Islet precursor cell (in vitro differentiated cells): ENCODE measurements around the gene TMEM237.
A peak's percentile ranks its signal among the peaks of the same experiment; 100 is the strongest.
"Not testable (repeated sequence)": the region's sequence is repeated elsewhere in the genome, so short reads cannot be mapped to it uniquely, and the experiment has no call there.

Experiments
- DNase-seq: peaks from one replicate; pipeline ENCODE4 v3.0.0-alpha.2; 2018

TMEM237 gene, protein sequence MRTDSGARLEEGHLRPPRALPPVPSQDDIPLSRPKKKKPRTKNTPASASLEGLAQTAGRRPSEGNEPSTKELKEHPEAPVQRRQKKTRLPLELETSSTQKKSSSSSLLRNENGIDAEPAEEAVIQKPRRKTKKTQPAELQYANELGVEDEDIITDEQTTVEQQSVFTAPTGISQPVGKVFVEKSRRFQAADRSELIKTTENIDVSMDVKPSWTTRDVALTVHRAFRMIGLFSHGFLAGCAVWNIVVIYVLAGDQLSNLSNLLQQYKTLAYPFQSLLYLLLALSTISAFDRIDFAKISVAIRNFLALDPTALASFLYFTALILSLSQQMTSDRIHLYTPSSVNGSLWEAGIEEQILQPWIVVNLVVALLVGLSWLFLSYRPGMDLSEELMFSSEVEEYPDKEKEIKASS

DNA sequence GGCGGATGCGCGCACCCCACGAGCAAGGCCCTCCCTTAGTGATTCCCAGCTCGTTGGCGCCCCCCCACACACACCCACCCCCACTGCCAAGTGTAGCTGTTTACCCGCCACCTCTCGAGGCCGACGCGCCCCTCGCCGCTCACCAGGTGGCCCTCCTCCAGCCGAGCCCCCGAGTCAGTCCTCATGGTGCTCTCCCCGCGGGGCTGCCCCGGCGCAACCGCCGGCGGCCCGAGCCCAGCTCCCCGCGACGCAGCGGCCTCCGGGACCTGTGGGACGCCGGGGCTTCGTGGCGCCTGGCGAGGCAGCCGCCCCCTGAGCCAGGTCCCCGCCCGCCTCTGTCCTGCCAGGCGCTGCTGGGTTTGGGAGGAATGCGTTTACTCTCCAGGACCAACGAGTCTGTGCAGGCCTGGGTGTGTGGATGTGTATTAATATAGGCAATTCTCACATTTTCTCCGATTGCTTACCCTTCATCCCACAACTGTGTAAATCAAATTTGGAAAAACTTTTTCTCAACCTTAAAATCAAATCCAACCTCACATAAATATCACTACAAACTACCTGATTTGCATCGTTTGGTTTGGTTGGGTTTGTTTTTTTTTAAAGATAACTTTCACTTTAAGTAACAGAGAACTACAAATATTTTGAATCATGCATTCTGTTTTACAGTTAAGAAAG is at the start of gene TMEM237:
TMEM237 (minus strand) TSS at position 288 of the 675 bp plus-strand sequence; CDS start at position 185, 103 bp downstream.
- peak; percentile 79 for DNase-seq

DNA sequence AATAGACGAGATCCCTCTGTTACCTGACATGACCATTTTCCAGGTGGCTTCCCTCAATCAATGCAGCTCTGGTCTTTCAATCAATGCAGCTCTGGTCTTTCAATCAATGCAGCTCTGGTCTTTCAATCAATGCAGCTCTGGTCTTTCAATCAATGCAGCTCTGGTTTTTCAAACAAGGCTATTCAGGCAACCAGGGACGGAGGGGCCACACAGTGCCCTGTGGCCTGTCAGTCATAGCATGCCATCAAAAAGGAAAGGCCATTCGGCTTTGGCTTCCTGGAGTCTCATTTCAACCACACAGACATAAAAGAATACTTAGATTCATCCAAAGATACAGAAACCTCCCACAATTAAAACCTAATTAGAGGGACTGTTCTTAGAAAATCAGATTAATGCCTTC is 41.9 kb upstream of the TMEM237 start:
- no peak for DNase-seq

DNA sequence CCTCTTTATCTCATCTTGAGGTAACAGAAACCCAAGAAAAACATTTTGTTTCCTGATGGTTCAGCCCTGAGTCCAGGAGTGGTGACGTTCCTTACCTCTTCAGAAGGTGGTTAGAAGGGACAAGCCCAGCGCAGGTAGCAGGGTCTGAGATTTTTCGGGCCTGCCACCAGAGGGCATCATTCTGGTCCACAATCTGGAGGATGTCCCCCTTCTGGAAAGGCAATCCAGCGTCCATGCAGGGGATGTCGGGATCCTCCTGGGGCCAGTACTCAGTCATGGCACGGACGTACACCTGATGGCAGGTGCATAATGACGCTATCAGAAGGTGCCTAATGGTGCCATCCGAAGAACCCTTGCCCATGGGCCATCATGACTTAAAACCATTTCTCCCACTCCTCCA is 37.4 kb upstream of the TMEM237 start:
- peak; percentile 73 for DNase-seq

DNA sequence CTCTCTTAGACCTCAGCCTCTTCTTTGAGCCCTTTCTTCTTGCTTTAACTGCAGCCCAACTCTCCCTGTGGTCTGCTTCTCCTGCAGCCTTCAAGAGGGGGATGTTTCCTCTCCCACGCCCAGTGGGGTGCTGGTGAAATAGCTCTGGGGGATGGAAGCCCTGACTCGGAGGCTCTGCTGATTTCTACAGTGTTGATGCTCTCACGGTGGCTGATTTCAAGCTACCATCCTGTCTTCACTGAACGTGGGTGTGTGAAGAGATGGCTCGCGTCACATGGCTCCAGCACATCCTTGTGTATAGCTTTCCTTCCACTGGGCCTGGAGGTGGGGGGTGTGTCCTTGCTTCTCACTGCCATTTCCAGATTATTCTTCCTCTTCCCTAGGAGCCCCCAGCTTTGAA is 35.1 kb upstream of the TMEM237 start:
- DNase-seq: no peak

DNA sequence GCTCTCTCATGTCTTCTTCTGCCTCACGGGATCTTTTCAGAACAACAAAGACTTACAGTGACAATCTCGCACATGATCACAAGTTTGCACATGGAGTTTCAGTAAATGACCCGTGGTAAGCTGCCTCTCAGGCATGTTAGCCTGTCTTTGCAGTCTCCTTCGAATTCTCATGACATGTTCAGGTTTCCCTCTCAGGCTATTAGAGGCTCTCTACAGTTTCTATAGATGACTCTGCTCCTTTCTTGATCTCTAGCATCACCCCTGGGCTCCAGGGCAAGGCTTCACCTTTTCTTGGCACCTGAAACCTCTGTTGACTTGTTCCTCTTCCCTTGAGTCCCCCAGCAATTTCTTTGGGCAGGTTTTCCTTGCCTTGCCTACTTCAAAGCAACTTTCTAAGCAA is 32.2 kb upstream of the TMEM237 start:
- no peak for DNase-seq

DNA sequence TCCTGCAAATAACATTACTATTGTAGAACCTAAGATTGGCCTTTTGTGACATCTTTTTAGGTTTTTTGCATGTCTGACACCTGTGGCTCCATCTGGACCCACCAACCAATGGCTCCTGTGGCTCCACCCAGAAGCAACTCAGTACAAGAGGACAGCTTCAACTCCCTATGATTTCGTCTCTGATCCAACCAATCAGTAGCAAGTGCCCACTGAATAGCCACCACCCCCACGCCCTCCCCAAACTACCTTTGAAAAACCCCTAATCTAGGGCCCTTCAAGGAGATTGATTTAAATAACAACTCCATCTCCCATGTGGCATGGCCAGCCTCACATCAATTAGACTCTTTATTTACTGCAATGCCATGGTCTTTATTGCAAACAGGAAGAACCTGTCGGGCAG is 31.5 kb upstream of the TMEM237 start:
- no peak for DNase-seq

DNA sequence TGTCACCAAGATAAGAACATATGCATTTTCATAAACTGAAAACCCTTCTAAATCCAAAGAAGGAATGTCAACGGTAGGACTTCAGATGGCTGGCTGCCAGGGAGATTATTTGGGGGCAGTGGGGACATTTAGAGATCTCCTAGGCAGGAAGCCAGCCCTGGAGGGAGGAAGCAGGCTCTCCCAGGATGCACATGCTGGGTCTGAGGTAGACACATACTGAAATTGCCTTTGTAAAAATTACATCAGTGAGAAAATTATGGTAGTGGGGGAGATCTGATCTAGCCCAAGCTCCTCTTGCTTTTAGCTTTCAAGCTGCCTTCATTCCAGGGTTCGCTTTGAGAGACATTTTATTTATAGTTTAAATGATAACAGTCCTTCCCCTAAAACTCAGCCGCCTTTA is 31.0 kb upstream of the TMEM237 start:
- DNase-seq: no peak

DNA sequence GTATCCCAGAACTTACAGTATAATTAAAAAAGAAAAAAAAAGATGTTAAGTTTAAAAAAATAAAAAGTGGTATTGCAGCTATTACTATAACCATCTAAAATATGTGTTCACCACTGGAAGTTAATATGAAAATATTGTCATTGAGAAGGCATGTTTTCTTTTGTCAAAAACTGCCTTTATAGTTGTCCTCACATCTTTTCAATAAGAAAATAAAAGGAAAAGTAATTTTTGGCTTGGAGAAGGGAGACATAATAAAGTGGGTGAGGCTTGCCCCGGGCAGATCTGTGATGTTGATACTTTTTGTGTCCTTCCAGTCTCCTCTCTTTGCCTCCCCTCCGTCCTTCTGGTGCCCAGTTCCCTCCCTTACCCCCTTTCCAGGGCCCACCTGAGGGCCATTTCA is 30.2 kb upstream of the TMEM237 start:
- DNase-seq: no peak

DNA sequence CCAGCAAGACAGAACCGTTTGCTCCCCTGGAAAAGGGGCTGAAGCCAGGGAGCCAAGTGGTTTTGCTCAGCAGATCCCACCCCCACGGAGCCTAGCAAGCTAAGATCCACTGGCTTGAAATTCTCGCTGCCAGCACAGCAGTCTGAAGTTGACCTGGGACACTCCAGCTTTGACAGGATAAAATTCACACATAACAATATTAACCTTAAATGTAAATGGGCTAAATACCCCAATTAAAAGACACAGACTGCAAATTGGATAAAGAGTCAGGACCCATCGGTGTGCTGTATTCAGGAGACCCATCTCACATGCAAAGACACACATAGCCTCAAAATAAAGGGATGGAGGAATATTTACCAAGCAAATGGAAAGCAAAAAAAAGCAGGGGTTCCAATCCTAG is 27.9 kb upstream of the TMEM237 start:
- not testable (repeated sequence) for DNase-seq

DNA sequence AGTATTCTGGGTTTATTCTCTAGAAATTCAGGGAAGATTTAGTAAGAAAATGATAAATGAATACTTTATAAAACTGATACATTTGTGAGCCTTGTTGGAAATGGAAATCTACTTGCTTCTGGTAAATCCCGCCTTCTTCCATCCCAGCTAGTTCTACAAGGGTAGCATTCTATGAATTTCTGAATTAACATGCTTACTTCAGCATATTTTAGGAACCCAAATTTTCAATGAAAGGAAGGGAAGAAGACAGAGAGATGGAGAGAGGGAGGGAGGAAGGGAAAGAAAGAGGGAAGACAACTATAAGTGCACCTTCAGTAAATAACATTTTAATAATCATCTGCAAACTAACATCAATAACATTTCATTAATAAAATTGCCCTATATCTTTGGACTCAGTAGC is 26.6 kb upstream of the TMEM237 start:
- no peak for DNase-seq

DNA sequence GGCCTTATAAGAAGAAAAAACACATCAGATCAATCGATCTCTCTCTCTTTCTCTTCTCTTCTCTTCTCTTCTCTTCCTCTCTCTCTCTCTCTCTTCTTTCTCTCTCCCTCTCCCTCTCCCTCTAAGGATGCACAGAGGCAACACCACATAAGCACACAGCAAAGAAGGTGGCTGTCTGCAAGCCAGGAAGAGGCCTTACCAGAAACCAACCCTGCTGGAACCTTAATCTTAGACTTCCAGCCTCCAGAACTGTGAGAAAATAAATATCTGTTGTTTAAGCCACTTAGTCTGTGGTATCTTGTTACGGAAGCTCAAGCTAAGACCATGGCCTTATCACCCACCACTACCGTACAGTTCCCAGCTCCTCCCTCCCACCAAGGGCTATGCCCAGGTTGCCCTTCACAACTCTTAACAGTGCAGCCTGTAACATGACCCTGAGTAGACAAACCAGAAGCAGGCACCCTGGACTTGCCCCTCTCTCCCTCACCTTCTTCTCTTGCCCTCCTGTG is 25.2 kb upstream of the TMEM237 start:
- no peak for DNase-seq

DNA sequence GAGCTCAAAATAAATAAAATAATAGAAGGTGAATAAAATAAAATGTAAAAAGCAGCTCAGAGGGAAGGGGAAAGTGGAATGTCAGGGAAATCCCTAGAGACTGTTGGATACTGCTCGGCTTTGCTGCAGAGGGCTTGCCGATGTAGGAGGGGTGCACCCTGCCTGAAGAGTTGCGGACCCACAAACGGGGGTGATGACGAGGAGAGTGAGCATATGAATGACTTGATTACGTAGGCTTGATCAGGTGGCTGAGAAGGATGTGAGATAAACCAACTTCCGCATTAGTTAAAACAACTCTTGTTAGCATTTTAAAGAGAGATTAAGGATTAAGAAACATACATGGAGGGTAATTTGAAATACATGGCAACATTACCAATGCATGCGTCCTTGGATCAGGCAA is 21.0 kb upstream of the TMEM237 start:
- DNase-seq: no peak

DNA sequence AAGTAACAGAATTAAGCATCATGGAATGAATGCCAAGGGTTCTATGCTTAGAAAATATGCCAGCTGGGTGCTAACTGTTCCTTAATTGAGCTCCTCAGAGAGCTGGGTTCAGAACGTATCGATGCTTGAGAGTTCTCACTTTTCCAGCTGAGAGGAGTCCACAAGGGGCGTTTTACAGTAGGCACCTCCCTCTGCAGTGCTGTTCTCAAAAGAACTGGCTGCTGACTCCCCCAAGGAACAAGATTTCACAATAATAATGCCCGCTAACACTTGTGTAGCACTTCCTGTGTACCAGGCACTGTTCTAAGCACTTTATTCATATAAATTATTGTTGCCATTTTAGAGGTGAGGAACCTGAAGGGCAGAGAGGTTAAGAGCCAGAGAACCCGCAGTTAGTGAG is 18.1 kb upstream of the TMEM237 start:
- no peak for DNase-seq

DNA sequence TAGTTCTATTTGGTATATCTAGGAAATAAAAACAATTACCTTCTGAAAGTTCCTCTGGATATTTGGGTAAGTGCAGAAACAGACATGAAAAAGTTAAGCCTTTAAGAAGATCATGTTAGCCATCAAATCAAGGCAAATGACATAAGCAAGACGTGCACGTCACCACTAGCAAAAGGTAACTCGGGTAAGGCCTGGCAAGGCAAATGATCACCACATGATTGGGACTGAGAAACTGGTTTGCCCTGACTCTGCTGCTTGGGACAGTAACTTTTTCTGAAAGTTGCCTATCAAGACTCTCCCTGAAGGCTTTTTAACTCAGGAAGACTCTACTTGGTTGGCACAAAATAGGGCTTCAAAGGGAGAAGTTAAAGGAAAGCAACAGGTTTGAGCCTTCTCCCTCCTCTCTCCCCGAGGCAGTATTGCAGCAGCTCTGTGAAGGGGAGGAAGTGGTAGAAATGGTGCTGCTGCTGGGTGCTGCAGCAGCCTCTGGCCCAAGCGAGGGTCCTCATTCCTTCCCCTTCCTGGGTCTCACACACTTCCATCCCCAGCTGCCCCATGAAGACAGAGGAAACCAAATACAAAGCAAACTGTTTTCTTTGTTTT is 17.1 kb upstream of the TMEM237 start:
- no peak for DNase-seq

DNA sequence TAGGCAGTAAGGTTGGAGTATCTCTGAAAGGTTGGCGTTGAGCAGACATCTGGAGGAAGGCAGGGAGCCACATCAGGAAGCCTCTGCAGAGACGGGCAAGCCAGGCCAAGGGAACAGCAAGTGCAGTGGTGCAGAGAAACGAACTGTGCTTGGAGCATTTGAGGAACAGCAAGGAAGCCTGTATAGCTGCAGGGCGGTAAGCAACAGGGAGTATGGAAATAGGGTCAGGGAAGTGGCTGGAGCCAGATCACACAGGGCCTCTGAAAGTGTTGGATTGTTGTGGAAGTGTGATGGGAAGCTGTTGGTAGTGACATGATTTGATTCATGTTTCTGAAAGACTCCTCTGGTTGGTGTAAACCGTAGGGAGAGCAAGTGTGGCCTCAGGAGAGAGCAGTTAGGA is 13.4 kb upstream of the TMEM237 start:
- no peak for DNase-seq

DNA sequence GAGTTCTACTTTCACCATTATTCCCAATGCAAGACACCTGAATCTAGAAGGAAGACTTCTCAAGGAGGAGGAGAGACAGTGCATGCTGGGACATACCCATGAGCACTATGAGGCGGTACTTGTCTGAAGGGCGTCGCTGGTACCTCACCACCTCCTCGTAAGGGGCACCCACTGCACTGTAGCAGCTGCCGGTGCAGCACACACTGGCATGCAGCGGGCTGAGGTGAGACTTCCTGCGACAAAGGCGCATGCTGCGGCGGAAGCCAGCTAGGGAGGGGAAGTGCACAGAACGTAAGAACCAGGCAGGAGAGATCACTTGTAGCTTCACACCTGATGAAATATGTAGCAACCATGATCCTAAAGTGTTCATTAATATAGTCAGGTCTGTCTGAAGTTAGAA is 12.8 kb upstream of the TMEM237 start:
- no peak for DNase-seq

DNA sequence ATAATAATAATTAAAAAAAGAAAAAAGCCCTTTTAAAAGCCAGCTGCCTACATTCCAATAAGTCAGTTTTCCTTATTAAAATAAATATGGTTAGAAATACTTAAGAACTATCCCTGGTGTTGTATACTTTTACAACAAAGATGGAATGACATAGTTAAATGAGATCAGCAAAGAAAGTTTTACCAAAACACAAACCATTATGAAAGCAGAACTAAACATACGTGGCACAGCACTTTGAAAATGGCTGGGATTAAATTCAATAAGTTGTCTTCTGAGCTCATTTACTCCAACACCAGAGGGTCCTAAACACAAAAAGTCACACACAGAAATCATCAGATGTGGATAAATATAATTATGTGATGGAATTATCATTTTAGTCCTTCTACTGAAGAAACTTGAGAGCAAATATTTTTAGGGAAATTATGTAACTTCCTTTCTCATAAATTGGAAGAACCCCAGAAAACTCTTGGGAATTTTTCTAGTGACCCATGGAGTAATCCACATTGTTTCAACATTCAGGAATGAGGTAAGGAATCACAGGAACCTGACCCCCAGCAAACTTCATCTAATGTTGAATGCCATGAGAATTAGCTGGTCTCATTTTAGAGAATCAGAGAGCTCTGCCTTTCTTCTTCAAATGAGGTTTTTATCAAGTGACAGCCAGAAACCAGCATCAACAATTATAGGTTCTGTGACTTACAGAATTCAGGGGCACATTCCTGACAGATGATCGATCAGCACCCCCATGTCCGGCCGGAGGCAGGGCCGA is 11.5 kb upstream of the TMEM237 start:
- no peak for DNase-seq

DNA sequence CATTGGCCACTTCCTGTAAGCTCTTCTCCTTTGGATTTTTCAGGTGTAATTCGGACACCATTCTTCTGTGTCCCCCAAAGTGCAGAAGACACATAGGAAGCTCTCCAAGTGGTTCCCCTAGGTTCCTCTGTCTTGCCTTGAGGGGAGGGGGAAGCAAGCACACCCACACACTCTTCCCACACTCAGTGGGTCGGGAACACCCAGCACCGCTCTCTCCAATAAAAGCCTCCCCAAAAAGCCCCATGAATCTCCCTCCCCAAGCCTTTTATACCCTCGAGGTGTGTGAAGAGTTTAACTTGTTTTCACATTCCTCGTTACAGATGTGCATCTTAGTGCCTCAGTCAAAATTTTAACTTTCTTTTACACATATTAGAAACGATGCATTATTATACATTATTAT is 9.9 kb upstream of the TMEM237 start:
- no peak for DNase-seq

DNA sequence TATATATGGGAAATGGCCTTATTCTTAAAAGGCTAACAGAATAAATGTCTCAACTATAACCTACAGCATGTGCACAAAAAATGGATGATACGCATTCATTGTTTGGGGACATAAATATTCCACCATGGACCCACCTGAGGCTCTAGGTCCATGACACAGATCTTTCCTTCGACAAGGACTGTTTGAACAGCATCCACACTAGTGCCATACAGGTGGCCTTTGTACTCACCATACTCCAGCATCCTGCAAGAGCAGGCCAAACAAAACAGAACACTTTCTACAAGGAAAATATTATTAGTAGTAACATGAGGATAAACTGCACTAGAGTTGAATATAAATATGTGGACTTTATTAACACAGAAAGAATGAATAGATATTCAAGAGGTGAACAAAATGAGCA is 6.1 kb upstream of the TMEM237 start:
- DNase-seq: no peak

DNA sequence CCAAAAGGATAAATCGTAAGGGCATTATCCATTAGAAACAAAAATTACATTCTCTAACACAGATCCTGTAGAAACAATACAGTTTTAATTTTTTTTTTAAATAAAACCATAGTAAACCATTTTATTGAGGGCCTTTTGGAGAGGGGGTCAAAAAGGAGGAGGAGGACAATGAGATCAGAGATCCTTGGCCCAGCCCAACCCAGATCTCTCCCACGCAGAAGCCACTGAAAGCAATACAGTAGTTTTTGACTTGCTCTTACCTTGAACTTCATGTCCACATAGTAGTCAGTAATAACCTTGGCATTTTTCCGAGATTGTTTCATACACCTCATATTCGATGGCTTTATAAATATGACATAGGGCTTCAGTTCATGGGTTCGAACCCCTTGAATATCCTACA is 4.1 kb upstream of the TMEM237 start:
- no peak for DNase-seq

DNA sequence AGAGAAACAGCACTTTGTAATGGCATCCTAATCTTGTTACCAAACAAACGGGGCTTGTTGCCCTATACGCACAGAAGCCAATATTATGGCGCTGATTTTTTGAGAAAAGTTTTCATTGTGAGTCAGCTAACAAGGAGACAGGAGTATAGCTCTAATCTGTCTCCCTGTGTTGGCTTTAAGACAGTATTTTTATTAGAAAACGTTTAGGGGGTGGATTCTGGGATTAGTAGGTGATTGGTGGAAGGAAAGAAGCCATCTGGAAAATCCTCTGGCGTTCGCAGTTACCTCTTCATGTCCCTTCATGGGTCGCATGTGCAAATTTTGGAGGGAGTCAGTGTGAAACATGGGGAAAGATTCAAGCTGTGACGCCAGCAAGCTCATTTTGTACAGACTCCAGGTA is 698 bp upstream of the TMEM237 start:
- DNase-seq: no peak

DNA sequence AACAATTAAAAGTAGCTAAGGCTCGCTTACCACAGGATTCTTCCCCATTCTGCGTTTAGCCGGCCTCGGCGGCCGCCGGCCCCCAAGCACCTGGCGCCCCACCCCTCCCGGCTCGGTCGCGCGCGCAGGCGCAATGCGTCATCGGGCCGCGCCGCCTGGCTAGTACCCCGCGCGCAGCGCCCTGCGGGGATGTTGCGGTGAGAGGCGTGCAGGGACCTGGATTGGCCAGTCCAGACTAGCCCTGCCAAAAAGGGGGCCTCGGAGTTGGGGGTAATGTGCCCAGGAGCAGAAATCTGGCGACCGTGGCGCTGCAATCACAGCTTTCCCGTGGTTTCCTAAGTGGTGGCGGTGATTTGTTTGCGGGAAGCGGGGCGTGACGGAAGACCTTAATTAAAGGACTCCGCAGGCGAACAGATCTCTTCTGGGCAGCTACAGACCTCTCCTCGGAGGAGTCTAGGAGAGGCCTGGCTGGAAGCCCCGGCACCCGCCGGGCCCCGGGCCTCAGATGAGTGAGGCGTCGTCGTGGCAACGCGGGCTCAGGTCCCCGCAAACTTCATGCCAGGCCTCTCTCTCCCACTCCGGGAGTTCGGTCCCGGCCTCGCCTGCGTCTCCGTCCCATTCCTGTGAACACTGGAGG is 606 bp downstream of the TMEM237 start:
- peak; percentile 92 for DNase-seq

DNA sequence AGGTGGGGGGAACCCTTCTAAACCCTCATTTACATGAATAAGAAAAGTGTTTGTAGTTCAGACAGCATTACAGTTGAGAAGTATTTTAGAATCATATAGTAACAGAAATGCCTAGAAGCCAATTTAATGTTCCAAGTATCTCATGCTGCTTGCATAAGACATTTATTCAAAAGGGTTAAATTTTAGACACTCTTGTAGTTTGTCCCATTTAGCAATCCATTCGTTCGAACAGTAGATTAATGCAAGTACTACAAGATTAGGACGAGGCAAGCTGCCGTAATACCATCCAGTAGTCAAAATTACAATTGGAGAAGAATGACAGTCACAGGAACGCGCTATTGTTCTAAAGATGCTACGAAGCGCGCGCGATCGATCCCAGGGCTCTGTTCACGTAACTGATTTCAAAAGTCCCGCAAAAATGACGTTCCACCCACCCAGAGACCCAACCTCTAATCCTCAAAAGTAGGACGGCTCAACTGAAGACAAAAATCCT is 1.2 kb downstream of the TMEM237 start:
- no peak for DNase-seq
